ENCODE data around the gene DMBT1. TPM values are rescaled to one million over a fixed set of nuclear protein-coding genes. Genes with fewer than 3 reads are reported as not detected.

Gene DMBT1
- not detected for total RNA-seq

GRCh38 chr10:122560279-122560804 lies at the start of gene DMBT1:
Gene DMBT1, plus strand, starts transcription at chr10:122560754. Its CDS starts 17 bp downstream, at chr10:122560771.
- Mint-ChIP-seq H3K4me1 (peaks cover 37% of the 10 kb centered on the region), H3K36me3 (no peaks in the 10 kb centered on the region), H3K27me3 (peaks cover 54% of the 10 kb centered on the region), H3K9me3 (no peaks in the 10 kb centered on the region), H3K4me3 (no peak within 1 kb of the TSS), H3K27ac (peak within 1 kb of the TSS; percentile 62)
- no peak for ATAC-seq (ENCODE audit: low read depth)
- POLR2A ChIA-PET, result no interaction called here
- DNase-seq, result no peak

DNA sequence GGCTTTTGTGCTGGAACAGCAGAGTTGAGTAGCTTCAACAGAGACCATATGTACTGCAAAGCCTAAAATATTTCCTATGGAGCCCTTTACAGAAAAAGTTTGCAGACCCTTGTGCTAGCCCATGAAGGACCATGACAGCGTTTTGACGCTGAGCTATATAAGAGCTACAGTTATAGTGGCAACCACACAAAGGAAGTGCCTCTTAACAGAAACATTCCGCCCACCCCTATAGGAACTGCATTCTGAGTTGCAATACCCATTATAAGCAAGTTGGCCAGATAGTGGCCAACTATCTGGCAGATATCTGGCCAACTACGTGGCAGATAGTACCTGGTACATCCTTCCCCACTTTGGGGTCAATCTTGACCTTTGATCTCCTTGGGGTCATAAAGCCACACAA lies 47.5 kb upstream of the DMBT1 start:
- no peak overlapping the region for H3K27ac Mint-ChIP-seq
- H3K9me3 Mint-ChIP-seq, result no peaks in the 10 kb centered on the region
- no peak overlapping the region for H3K4me3 Mint-ChIP-seq
- ATAC-seq (ENCODE audit: low read depth) (no peak), DNase-seq (no peak)
- H3K4me1 Mint-ChIP-seq, result peaks cover 31% of the 10 kb centered on the region
- POLR2A ChIA-PET, result interaction anchor here (0.7 kb wide), 1 partner anchor 17 kb away, joined by 3 read pairs; no protein-coding TSS in a partner anchor
- no peaks in the 10 kb centered on the region for H3K36me3 Mint-ChIP-seq
- peaks cover 12% of the 10 kb centered on the region for H3K27me3 Mint-ChIP-seq

DNA sequence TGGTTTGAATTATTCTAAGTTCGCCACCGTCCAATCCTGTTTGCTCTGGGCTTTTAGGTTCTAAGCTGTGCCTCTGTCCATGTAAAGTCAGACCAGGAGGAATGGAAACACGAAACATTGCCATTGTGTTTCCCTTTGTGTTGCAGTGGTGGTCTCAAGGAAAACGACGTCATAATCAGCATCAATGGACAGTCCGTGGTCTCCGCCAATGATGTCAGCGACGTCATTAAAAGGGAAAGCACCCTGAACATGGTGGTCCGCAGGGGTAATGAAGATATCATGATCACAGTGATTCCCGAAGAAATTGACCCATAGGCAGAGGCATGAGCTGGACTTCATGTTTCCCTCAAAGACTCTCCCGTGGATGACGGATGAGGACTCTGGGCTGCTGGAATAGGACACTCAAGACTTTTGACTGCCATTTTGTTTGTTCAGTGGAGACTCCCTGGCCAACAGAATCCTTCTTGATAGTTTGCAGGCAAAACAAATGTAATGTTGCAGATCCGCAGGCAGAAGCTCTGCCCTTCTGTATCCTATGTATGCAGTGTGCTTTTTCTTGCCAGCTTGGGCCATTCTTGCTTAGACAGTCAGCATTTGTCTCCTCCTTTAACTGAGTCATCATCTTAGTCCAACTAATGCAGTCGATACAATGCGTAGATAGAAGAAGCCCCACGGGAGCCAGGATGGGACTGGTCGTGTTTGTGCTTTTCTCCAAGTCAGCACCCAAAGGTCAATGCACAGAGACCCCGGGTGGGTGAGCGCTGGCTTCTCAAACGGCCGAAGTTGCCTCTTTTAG lies 46.3 kb upstream of the DMBT1 start:
- no peak overlapping the region for H3K27ac Mint-ChIP-seq
- POLR2A ChIA-PET, result no interaction called here
- ATAC-seq (ENCODE audit: low read depth) (no peak), DNase-seq (no peak)
- no peaks in the 10 kb centered on the region for H3K36me3 Mint-ChIP-seq
- peaks cover 15% of the 10 kb centered on the region for H3K27me3 Mint-ChIP-seq
- H3K4me3 Mint-ChIP-seq, result no peak overlapping the region
- H3K4me1 Mint-ChIP-seq, result peaks cover 31% of the 10 kb centered on the region
- H3K9me3 Mint-ChIP-seq, result no peaks in the 10 kb centered on the region

DNA sequence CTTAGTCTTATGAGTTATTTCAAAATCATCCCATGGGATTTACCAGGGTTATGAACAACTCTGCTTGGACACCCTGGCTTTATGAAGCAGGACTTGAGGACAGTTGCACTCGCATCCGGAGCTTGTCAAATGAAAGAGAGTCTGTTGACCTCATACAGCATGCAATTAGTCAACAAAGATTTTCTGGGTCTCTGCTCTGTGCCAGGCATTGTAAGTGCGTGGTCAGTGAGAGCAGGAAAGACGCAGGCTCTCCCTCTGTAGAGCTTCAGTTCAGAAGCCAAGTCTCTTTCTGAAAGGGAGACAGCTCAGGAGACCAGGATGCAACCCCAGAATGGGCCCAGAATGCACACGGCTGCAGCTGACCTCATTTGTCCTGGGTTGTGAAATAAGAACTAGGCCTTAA lies 45.5 kb upstream of the DMBT1 start:
- DNase-seq, result no peak
- H3K9me3 Mint-ChIP-seq, result no peaks in the 10 kb centered on the region
- no peaks in the 10 kb centered on the region for H3K36me3 Mint-ChIP-seq
- H3K27me3 Mint-ChIP-seq, result peaks cover 16% of the 10 kb centered on the region
- no peak for ATAC-seq (ENCODE audit: low read depth)
- POLR2A ChIA-PET, result no interaction called here
- no peak overlapping the region for H3K4me3 Mint-ChIP-seq
- H3K4me1 Mint-ChIP-seq, result peaks cover 31% of the 10 kb centered on the region
- no peak overlapping the region for H3K27ac Mint-ChIP-seq

DNA sequence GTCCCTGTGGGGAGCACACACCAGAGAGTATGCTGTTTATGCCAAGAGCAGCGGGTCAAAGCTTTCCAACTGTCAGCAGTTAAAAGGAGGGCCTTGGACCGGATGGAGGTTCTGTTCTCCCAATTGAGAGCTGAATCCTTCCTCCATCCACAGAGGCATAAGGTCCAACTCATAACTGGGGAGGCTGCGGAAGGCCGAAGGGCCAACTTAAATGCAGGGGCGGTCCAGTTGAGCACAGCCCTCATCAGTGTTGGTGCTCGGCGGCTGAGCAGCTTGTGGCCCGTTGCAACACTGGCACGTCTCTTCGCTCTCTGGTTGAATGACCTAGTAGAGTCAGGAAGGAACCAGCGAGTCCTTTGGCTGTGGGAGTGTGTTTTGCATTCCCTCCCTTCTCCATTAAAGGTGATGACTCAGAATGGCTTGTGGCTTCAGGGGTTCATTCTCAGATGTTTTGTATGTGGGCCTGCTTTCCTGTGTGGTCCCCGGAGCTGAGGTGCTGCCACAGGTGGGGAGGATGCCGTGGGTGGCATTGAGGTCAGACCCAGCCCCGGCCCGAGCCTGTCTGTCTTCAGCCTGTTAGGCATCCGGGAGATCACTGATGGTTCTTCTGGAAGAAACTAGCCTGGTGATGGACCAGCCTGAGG lies 44.8 kb upstream of the DMBT1 start:
- DNase-seq, result peak; percentile 76
- peaks cover 16% of the 10 kb centered on the region for H3K27me3 Mint-ChIP-seq
- H3K9me3 Mint-ChIP-seq, result no peaks in the 10 kb centered on the region
- peaks cover 31% of the 10 kb centered on the region for H3K4me1 Mint-ChIP-seq
- peak overlapping the region; percentile 66 for H3K27ac Mint-ChIP-seq
- H3K4me3 Mint-ChIP-seq, result peak overlapping the region; percentile 28
- POLR2A ChIA-PET, result no interaction called here
- H3K36me3 Mint-ChIP-seq, result no peaks in the 10 kb centered on the region
- ATAC-seq (ENCODE audit: low read depth), result peak; percentile 94

DNA sequence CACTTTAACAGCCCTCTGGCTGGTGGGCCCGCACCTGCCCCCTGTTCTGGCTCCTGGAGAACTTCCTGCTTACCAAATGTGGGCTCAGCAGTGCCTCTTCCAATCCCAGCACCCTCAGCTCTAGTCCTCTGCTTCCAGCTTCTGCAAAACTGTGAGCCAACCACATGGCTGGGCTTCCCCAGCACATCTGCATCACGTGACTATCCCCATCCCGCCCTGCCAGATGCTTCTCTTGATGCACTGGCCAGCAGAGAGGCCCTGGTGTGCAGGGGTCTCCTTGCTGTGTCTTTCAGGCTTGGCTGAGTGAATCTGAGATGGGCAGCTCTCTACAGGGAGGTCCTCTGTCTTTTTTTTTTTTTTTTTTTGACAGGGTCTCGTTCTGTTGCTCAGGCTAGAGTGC lies 43.8 kb upstream of the DMBT1 start:
- no peaks in the 10 kb centered on the region for H3K36me3 Mint-ChIP-seq
- POLR2A ChIA-PET, result no interaction called here
- H3K27ac Mint-ChIP-seq, result no peak overlapping the region

GRCh38 chr10:122519144-122519543 lies 41.4 kb upstream of the DMBT1 start:
- no peak for ATAC-seq (ENCODE audit: low read depth)

More for the DNA sequence above, 43.8 kb upstream of the DMBT1 start:
- peaks cover 16% of the 10 kb centered on the region for H3K27me3 Mint-ChIP-seq
- H3K4me1 Mint-ChIP-seq, result peaks cover 31% of the 10 kb centered on the region
- H3K9me3 Mint-ChIP-seq, result no peaks in the 10 kb centered on the region
- ATAC-seq (ENCODE audit: low read depth), result no peak
- H3K4me3 Mint-ChIP-seq, result peak overlapping the region; percentile 17
- DNase-seq, result no peak

GRCh38 chr10:122519873-122520272 lies 40.7 kb upstream of the DMBT1 start:
- no peak for DNase-seq
- Mint-ChIP-seq H3K27me3 (peaks cover 25% of the 10 kb centered on the region), H3K36me3 (no peaks in the 10 kb centered on the region), H3K9me3 (no peaks in the 10 kb centered on the region), H3K4me3 (no peak overlapping the region), H3K27ac (no peak overlapping the region), H3K4me1 (peaks cover 22% of the 10 kb centered on the region)
- no peak for ATAC-seq (ENCODE audit: low read depth)
- POLR2A ChIA-PET, result no interaction called here

More at GRCh38 chr10:122519144-122519543, 41.4 kb upstream of the DMBT1 start:
- no peaks in the 10 kb centered on the region for H3K36me3 Mint-ChIP-seq
- no peak for DNase-seq
- H3K4me3 Mint-ChIP-seq, result no peak overlapping the region
- peaks cover 30% of the 10 kb centered on the region for H3K27me3 Mint-ChIP-seq
- POLR2A ChIA-PET, result no interaction called here
- H3K4me1 Mint-ChIP-seq, result peaks cover 28% of the 10 kb centered on the region
- no peaks in the 10 kb centered on the region for H3K9me3 Mint-ChIP-seq
- no peak overlapping the region for H3K27ac Mint-ChIP-seq

GRCh38 chr10:122521011-122521410 lies 39.5 kb upstream of the DMBT1 start:
- H3K9me3 Mint-ChIP-seq, result no peaks in the 10 kb centered on the region
- no peak overlapping the region for H3K4me3 Mint-ChIP-seq
- H3K4me1 Mint-ChIP-seq, result peaks cover 11% of the 10 kb centered on the region
- H3K27ac Mint-ChIP-seq, result no peak overlapping the region
- ATAC-seq (ENCODE audit: low read depth) (no peak), DNase-seq (no peak)
- POLR2A ChIA-PET, result no interaction called here
- peaks cover 32% of the 10 kb centered on the region for H3K27me3 Mint-ChIP-seq
- H3K36me3 Mint-ChIP-seq, result no peaks in the 10 kb centered on the region

GRCh38 chr10:122524811-122525210 lies 35.7 kb upstream of the DMBT1 start:
- no peak for DNase-seq
- Mint-ChIP-seq H3K27ac (no peak overlapping the region), H3K27me3 (peaks cover 25% of the 10 kb centered on the region), H3K36me3 (no peaks in the 10 kb centered on the region), H3K4me1 (peaks cover 1% of the 10 kb centered on the region), H3K9me3 (no peaks in the 10 kb centered on the region), H3K4me3 (no peak overlapping the region)
- ATAC-seq (ENCODE audit: low read depth), result no peak
- POLR2A ChIA-PET, result no interaction called here

- Mint-ChIP-seq H3K4me1 (peaks cover 3% of the 10 kb centered on the region), H3K27me3 (peaks cover 29% of the 10 kb centered on the region), H3K4me3 (no peak overlapping the region), H3K27ac (no peak overlapping the region), H3K9me3 (no peaks in the 10 kb centered on the region), H3K36me3 (no peaks in the 10 kb centered on the region)
- ATAC-seq (ENCODE audit: low read depth) (no peak), DNase-seq (no peak)
- POLR2A ChIA-PET, result no interaction called here
Observed at GRCh38 chr10:122525788-122526187, 34.8 kb upstream of the DMBT1 start.

DNA sequence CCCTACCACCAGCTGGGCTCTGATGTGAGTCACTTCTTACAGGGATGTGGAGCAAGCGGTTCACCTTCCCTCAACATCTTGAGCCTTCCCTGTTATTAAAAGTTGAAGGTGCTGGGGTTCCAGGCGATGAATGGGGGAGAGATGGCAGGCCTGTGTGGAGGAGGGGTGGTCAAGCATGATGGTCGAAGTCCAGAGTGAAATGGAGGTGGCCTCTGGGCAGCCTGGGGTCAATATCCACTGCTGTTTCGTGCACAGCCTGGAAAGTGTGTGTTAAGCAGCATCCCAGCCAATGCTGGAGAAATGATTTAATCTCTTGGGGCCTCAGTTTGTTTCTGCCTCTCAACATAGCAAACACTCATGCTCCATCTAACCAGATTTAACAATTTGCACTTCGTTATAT lies 33.7 kb upstream of the DMBT1 start:
- DNase-seq, result no peak
- H3K4me3 Mint-ChIP-seq, result no peak overlapping the region
- H3K27ac Mint-ChIP-seq, result no peak overlapping the region
- ATAC-seq (ENCODE audit: low read depth), result no peak
- POLR2A ChIA-PET, result no interaction called here
- H3K27me3 Mint-ChIP-seq, result peaks cover 37% of the 10 kb centered on the region
- H3K4me1 Mint-ChIP-seq, result peaks cover 3% of the 10 kb centered on the region
- no peaks in the 10 kb centered on the region for H3K36me3 Mint-ChIP-seq
- peaks cover 3% of the 10 kb centered on the region for H3K9me3 Mint-ChIP-seq

DNA sequence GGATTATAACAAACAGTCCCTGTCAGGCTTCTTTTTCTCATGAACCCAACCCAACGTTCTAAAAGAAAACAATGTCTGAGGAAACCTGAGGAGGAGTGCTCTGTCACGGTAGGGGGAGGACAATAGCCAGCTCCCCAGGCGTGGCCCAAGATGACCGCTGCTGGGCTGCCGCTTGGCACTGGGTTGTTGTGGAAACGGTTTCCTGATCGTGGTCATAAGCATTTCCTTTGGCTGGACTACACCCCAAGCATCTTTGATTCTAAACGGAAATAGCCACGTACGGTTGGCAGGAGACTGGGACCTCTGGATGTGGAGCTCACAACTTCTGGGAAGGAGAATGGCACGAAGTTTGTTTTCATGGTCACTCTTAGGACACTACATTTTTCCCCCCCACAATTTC lies 30.4 kb upstream of the DMBT1 start:
- H3K9me3 Mint-ChIP-seq, result peaks cover 3% of the 10 kb centered on the region
- ATAC-seq (ENCODE audit: low read depth), result no peak
- POLR2A ChIA-PET, result no interaction called here

DNA sequence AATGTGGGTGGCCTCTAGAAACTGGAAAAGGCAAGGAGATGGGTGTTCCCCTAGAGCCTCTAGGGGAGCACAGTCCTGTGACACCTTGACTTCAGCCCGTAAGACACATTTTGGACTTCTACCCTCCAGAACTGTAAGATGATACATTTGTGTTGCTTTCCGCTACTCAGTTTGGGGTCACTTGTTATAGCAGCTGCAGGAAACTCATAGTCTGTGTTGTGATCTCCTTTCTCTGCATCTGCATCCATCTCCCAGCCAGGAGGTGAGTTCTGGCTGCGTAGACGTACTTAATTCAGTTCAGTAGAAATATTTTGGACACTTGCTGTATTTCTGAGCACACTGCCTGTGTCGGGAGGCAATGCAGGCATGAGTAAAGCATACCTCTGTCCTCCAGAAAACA lies 29.3 kb upstream of the DMBT1 start:
- H3K4me1 Mint-ChIP-seq, result peaks cover 3% of the 10 kb centered on the region
- POLR2A ChIA-PET, result no interaction called here
- ATAC-seq (ENCODE audit: low read depth) (no peak), DNase-seq (no peak)
- no peak overlapping the region for H3K27ac Mint-ChIP-seq
- H3K27me3 Mint-ChIP-seq, result peaks cover 26% of the 10 kb centered on the region
- H3K9me3 Mint-ChIP-seq, result peaks cover 3% of the 10 kb centered on the region
- H3K4me3 Mint-ChIP-seq, result no peak overlapping the region
- H3K36me3 Mint-ChIP-seq, result no peaks in the 10 kb centered on the region

More for the DNA sequence above, 30.4 kb upstream of the DMBT1 start:
- Mint-ChIP-seq H3K27ac (no peak overlapping the region), H3K4me3 (no peak overlapping the region), H3K4me1 (peaks cover 3% of the 10 kb centered on the region), H3K27me3 (peaks cover 24% of the 10 kb centered on the region), H3K36me3 (no peaks in the 10 kb centered on the region)
- no peak for DNase-seq
